Fibroblast of lung (primary cell): Measurements from ENCODE around the gene DICER1. TPM values are rescaled to one million over a fixed set of nuclear protein-coding genes. Genes with fewer than 3 reads are reported as not detected.

ENCODE experiments used
- DNase-seq, 2 donors: peaks; one replicate each; pipeline versions ENCODE4 v3.0.0 to v3.0.0-alpha.2; 2010; ENCODE audit warnings: low read depth in 2 of 2
- H2AFZ ChIP-seq: 2 replicates; pipeline ENCODE4 v1.5.1; 2012; ENCODE audit warnings: low read length, control low read depth, inconsistent platforms
- H3K27ac ChIP-seq: 2 replicates; pipeline ENCODE4 v1.5.1; 2011; ENCODE audit warnings: low read length, control low read depth; ENCODE audit not compliant: insufficient read depth
- H3K27me3 ChIP-seq: 2 replicates; pipeline ENCODE4 v1.5.1; 2011; ENCODE audit warnings: mild to moderate bottlenecking, low read length; ENCODE audit not compliant: control insufficient read depth, insufficient read depth
- H3K36me3 ChIP-seq: 2 replicates; pipeline ENCODE4 v1.5.1; 2011; ENCODE audit warnings: low read length; ENCODE audit not compliant: control insufficient read depth, insufficient read depth
- H3K4me1 ChIP-seq: 2 replicates; pipeline ENCODE4 v1.5.1; 2011; ENCODE audit warnings: low read length; ENCODE audit not compliant: control insufficient read depth, insufficient read depth; ENCODE audit errors: extremely low read depth
- H3K4me2 ChIP-seq: 2 replicates; pipeline ENCODE4 v1.5.1; 2011; ENCODE audit warnings: low read length, control low read depth; ENCODE audit not compliant: insufficient read depth; ENCODE audit errors: extremely low read depth
- H3K4me3 ChIP-seq, 4 experiments: fragments of 200-600 bp in 1 of 4; sonication (generic) in 1 of 4; replicated peaks in 1 of 4; 2 replicates each; pipeline ENCODE4 v1.5.1; 2011 to 2016; ENCODE audit warnings: low read length in 4 of 4, low read depth in 3 of 4, mild to moderate bottlenecking in 3 of 4, control low read depth in 2 of 4, inconsistent platforms in 1 of 4, mixed read lengths in 1 of 4; ENCODE audit not compliant: insufficient read depth in 1 of 4; ENCODE audit errors: control extremely low read depth in 1 of 4
- H3K79me2 ChIP-seq: 2 replicates; pipeline ENCODE4 v1.5.1; 2012; ENCODE audit warnings: mild to moderate bottlenecking, low read length, inconsistent platforms; ENCODE audit not compliant: control insufficient read depth, insufficient read depth
- H3K9ac ChIP-seq: 2 replicates; pipeline ENCODE4 v1.5.1; 2011; ENCODE audit warnings: mild to moderate bottlenecking, low read length, control low read depth; ENCODE audit not compliant: insufficient read depth
- H3K9me3 ChIP-seq: 2 replicates; pipeline ENCODE4 v1.5.1; 2012; ENCODE audit warnings: low read depth, low read length; ENCODE audit not compliant: control insufficient read depth, insufficient read depth
- H4K20me1 ChIP-seq: 2 replicates; pipeline ENCODE4 v1.5.1; 2011; ENCODE audit warnings: low read length; ENCODE audit not compliant: control insufficient read depth, insufficient read depth; ENCODE audit errors: extremely low read depth
- EZH2 ChIP-seq: IDR thresholded peaks from 2 replicates; pipeline ENCODE4 v1.5.1; 2012; ENCODE audit warnings: low read length, control low read depth, mild to moderate bottlenecking; ENCODE audit errors: missing control alignments
- polyA plus RNA-seq, 2 donors: library from polyadenylated mRNA; depleted of rRNA in 1 of 2; stranded (reverse) in 1 of 2; unstranded in 1 of 2; fragments of >200 nt; gene quantifications; 2 replicates each; pipeline ENCODE4 v1.2.1, GENCODE V29; 2011 to 2012; ENCODE audit warnings: missing spikeins in 1 of 2
- total RNA-seq: library from RNA; depleted of rRNA; stranded (reverse); fragments of >200 nt; gene quantifications from 2 replicates; pipeline ENCODE4 v1.2.1, GENCODE V29; 2014
- TF ChIP-seq, protein P1 (sequence below), 2 donors: IDR thresholded peaks in 1 of 2; conservative IDR thresholded peaks in 1 of 2; 1 replicate in 1 of 2; 2 replicates in 1 of 2; pipeline ENCODE4 v1.5.1; 2011 to 2012; ENCODE audit warnings: low read length in 2 of 2, control low read depth in 1 of 2, inconsistent platforms in 1 of 2, low read depth in 1 of 2, mild to moderate bottlenecking in 1 of 2

DICER1 gene
- total and polyA plus RNA-seq, 2 donors (not counting 1 experiment from before 2014, with no cell fraction given), result 20.3 to 28.7 TPM

DNA sequence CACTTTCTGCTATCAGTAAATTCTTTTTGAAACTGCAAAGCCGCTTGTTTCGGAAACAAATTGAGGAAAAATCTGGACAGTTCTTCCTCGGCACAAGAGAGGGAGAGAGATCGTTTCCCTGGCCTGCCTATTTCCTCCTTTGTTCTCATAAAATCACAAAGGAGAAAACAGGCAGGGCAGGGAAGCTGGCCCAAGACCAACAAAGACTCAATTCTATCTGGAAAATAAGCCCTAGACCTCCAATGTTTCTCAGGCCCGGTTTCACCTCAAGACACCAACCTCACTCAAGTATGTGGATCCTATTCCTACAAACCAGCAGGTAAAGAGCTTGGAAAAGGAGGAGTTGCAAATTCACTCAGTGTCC is 19.5 kb downstream of the DICER1 start:
- H3K36me3 ChIP-seq, result no peaks in the 10 kb centered on the region
- no peak overlapping the region for H3K4me2 ChIP-seq
- no peaks in the 10 kb centered on the region for H3K27me3 ChIP-seq
- DNase-seq, result no peak
- H2AFZ ChIP-seq, result no peak overlapping the region
- no peak overlapping the region for H3K9ac ChIP-seq
- H3K9me3 ChIP-seq, result no peaks in the 10 kb centered on the region
- TF ChIP-seq, protein P1, sequence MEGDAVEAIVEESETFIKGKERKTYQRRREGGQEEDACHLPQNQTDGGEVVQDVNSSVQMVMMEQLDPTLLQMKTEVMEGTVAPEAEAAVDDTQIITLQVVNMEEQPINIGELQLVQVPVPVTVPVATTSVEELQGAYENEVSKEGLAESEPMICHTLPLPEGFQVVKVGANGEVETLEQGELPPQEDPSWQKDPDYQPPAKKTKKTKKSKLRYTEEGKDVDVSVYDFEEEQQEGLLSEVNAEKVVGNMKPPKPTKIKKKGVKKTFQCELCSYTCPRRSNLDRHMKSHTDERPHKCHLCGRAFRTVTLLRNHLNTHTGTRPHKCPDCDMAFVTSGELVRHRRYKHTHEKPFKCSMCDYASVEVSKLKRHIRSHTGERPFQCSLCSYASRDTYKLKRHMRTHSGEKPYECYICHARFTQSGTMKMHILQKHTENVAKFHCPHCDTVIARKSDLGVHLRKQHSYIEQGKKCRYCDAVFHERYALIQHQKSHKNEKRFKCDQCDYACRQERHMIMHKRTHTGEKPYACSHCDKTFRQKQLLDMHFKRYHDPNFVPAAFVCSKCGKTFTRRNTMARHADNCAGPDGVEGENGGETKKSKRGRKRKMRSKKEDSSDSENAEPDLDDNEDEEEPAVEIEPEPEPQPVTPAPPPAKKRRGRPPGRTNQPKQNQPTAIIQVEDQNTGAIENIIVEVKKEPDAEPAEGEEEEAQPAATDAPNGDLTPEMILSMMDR (conservative IDR thresholded peaks at IDR 0.05 in 1 of 2, IDR thresholded peaks at IDR 0.05 in 1 of 2; ENCODE audit: low read depth in 1 of 2, low read length in 2 of 2), result no peak
- TF ChIP-seq EZH2, result no peak
- H3K27ac ChIP-seq, result no peak overlapping the region
- no peaks in the 10 kb centered on the region for H4K20me1 ChIP-seq
- no peak overlapping the region for H3K4me3 ChIP-seq
- peaks cover 2% of the 10 kb centered on the region for H3K4me1 ChIP-seq
- H3K79me2 ChIP-seq, result peaks cover 63% of the 10 kb centered on the region

DNA sequence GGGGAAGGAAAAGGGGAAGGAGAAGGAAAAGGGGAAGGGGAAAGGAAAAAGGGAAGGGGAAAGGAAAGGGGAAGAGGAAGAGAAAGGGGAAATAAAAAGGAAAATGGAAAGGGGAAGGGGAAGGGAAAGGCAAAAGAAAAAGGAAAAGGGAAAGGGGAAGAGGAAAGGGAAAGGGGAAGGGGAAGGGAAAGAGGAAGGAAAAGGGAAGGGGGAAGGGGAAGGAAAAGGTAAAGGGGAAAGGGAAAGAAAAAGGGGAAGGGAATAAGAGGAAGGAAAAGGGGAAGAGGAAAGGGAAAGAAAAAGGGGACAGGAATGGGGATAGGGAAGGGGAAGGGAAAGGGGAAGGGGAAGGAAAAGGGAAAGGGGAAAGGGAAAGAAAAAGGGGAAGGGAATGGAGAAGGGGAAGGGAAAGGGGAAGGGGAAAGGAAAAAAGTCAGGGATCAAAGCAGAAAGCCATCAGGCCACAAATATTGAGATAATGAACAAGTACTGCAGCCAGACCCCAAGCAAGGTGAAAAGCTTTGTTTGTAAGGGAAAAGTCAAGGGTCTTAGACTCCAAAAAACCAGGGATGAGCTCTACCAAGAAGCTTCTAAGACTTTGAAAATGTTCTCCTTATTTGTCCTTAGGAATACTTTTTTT is 20.0 kb downstream of the DICER1 start:
- Histone ChIP-seq H2AFZ (no peak overlapping the region), H3K4me2 (no peak overlapping the region), H3K4me3 (no peak overlapping the region), H3K27ac (no peak overlapping the region), H3K79me2 (peaks cover 58% of the 10 kb centered on the region), H3K9ac (no peak overlapping the region), H4K20me1 (no peaks in the 10 kb centered on the region), H3K9me3 (no peaks in the 10 kb centered on the region), H3K36me3 (no peaks in the 10 kb centered on the region), H3K4me1 (peaks cover 2% of the 10 kb centered on the region), H3K27me3 (no peaks in the 10 kb centered on the region)
- TF ChIP-seq, protein P1 (conservative IDR thresholded peaks at IDR 0.05 in 1 of 2, IDR thresholded peaks at IDR 0.05 in 1 of 2; ENCODE audit: low read depth in 1 of 2, low read length in 2 of 2), result no peak
- TF ChIP-seq EZH2, result no peak
- DNase-seq, result no peak

DNA sequence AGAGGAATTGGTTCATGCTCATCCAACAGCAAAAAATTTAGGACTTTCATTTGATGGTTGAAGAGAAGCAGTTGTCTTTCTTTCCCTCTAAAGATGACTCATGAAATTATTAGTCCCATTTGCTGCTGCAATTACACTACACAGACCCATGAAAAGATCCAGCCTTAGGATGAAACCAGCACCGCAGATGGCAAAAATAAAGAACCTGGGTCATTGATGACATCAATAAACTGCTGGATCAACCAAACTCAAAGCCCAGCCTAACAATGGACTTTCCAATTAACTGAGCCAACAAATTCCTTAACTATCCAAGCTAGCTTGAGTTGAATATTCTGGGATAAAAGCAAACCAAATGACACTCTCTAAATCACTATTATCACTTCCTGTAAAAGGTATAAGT is 20.7 kb downstream of the DICER1 start:
- Histone ChIP-seq H3K27me3 (no peaks in the 10 kb centered on the region), H3K9ac (no peak overlapping the region), H3K9me3 (no peaks in the 10 kb centered on the region), H3K27ac (no peak overlapping the region), H3K4me3 (no peak overlapping the region), H2AFZ (no peak overlapping the region), H3K36me3 (no peaks in the 10 kb centered on the region), H3K4me1 (peaks cover 2% of the 10 kb centered on the region), H3K79me2 (peaks cover 52% of the 10 kb centered on the region), H4K20me1 (no peaks in the 10 kb centered on the region), H3K4me2 (no peak overlapping the region)
- DNase-seq, result peak in 1 of 2 donors; percentile 8
- TF ChIP-seq, protein P1 (conservative IDR thresholded peaks at IDR 0.05 in 1 of 2, IDR thresholded peaks at IDR 0.05 in 1 of 2; ENCODE audit: low read depth in 1 of 2, low read length in 2 of 2), result no peak
- TF ChIP-seq EZH2, result no peak
